K562 treated with DMSO at 1 percent for 48 hours (cell line): ENCODE measurements around the gene CADM4. TPM values are rescaled to one million over a fixed set of nuclear protein-coding genes. Genes with fewer than 3 reads are reported as not detected.

Experiments
- total RNA-seq: library from RNA; unstranded; fragments of 300-600 nt; gene quantifications from 2 replicates; pipeline ENCODE4 v1.2.3, GENCODE V29; 2022; ENCODE audit warnings: low replicate concordance; ENCODE audit errors: extremely low read depth

CADM4 gene, protein sequence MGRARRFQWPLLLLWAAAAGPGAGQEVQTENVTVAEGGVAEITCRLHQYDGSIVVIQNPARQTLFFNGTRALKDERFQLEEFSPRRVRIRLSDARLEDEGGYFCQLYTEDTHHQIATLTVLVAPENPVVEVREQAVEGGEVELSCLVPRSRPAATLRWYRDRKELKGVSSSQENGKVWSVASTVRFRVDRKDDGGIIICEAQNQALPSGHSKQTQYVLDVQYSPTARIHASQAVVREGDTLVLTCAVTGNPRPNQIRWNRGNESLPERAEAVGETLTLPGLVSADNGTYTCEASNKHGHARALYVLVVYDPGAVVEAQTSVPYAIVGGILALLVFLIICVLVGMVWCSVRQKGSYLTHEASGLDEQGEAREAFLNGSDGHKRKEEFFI
- total RNA-seq: not detected in 2 replicates

GRCh38 chr19:43639519-43640423, at the start of gene CADM4:
Gene CADM4, minus strand, starts transcription at chr19:43639850. Its CDS starts 60 bp downstream, at chr19:43639790.

DNA sequence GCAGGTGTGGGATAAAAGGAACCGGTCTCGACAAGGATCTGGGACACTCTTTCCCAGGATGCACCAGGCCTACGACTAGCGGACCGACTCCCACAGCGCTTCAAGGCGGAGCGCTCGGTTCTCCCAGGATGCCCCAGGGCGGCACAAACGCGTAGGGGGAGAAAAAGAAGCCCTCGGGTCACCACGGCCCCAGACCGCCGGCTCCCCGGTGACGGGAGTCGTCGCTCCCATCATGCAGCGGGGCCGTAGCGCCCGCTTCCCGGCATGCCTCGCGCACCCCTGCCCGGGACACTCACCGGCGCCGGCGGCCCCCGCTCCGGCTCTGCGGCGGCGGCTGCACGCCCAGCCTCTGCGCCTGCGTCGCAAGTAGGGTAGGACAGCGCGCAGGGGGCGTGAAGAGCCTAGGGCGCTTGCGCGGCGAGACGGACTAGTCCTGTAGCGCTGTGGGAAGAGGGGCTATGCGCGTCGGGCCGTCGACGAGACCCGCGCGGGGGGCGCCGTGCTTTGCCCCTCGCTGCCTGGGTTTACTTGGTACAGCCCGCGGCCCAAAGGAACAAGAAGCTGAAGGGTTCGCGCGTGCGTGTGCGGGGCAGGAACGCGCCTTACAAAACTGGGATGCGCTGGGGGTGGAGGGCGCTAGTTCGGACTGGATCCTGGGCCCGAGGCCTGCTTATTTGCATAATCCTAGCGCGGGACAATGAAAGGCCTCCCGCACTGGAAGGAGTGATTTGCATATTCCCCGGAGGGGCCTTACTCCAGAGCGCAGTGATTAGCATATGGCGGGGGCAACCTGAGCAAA, 20.2 kb downstream of the CADM4 start, which contains the start of gene ZNF428:
Gene ZNF428, minus strand, starts transcription at position 368 of the 799 bp plus-strand sequence. CDS start 5,325 bp downstream, outside the sequence.

GRCh38 chr19:43611788-43612187, 27.9 kb downstream of the CADM4 start, which contains the start of gene SRRM5:
Gene SRRM5, plus strand, starts transcription at chr19:43612088. Its CDS starts 34 bp downstream, at chr19:43612122.

GRCh38 chr19:43595999-43596841, 43.4 kb downstream of the CADM4 start, which contains the start of the genes IRGQ and ZNF576:
Gene IRGQ, minus strand, starts transcription at chr19:43596134. Its CDS starts 796 bp downstream, at chr19:43595338.
Gene ZNF576, plus strand, starts transcription at chr19:43596595. Its CDS starts 514 bp downstream, at chr19:43597109.

DNA sequence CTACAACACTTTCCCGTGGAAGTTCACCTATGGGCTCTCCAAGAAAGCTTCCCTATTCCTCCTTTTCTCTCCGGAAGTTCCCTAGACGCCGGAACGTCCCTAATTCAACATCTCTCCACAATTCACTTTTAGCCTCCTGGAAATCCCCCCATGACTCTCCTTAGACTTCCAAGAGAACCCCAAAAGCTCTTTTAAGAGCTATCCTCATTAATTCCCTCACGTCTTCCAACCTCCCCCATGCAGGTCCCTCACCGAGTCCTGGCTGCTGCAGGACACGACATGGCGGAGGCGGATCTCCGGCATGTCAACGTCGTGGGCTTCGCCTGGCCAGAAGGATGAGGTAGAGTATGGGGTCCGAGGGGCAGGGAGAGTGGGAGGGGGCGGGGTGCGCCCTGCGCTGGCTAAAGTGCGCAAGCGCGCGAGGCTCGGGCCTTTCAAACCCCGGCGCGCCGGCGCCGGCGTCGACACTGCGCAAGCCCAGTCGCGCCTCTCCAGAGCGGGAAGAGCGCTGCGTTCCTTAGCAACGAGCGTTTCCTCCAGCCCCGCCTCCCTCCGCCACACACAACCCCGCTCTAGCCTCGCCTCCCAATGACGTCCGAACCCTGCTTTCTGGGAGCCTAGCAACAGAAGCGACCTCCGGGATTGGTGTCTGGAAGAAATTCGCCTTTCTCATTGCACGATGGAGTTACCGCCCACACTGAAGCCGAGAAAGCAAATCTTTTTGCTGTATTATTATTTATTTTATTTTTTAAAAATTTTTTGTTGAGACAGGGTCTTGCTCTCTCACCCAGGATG, 64.3 kb downstream of the CADM4 start, which contains the start of the genes PINLYP and XRCC1:
Gene PINLYP, plus strand, starts transcription at position 646 of the 795 bp plus-strand sequence. CDS start 1,391 bp downstream, outside the sequence.
Gene XRCC1, minus strand, starts transcription at position 372 of the 795 bp plus-strand sequence. Its CDS starts 69 bp downstream, at position 303.

Other genes starting within 250 kb of the CADM4 start
- not detected in 2 replicates for gene TEX101, start 225.0 kb downstream of the CADM4 start, total RNA-seq
- gene LYPD3, start 174.2 kb downstream of the CADM4 start, total RNA-seq: not detected in 2 replicates
- gene PHLDB3, start 135.1 kb downstream of the CADM4 start, total RNA-seq: not detected in 2 replicates
- not detected in 2 replicates for gene ETHE1, start 112.6 kb downstream of the CADM4 start, total RNA-seq
- not detected in 2 replicates for gene ZNF575, start 106.7 kb downstream of the CADM4 start, total RNA-seq
- gene XRCC1, start 64.3 kb downstream of the CADM4 start, total RNA-seq: not detected in 2 replicates
- gene PINLYP, start 64.0 kb downstream of the CADM4 start, total RNA-seq: not detected in 2 replicates
- gene IRGQ, start 43.7 kb downstream of the CADM4 start, total RNA-seq: not detected in 2 replicates
- gene ZNF576, start 43.3 kb downstream of the CADM4 start, total RNA-seq: not detected in 2 replicates
- gene SRRM5, start 27.8 kb downstream of the CADM4 start, total RNA-seq: not detected in 2 replicates
- not detected in 2 replicates for gene ZNF428, start 20.2 kb downstream of the CADM4 start, total RNA-seq
- gene PLAUR, start 30.3 kb upstream of the CADM4 start, total RNA-seq: not detected in 2 replicates
- not detected in 2 replicates for gene IRGC, start 76.2 kb upstream of the CADM4 start, total RNA-seq
- gene SMG9, start 115.1 kb upstream of the CADM4 start, total RNA-seq: not detected in 2 replicates
- gene KCNN4, start 141.1 kb upstream of the CADM4 start, total RNA-seq: not detected in 2 replicates
- not detected in 2 replicates for gene LYPD5, start 162.6 kb upstream of the CADM4 start, total RNA-seq
- gene ZNF283, start 187.5 kb upstream of the CADM4 start, total RNA-seq: not detected in 2 replicates
- gene ZNF404, start 244.1 kb upstream of the CADM4 start, total RNA-seq: not detected in 2 replicates